ENCODE data around the gene ENDOU. TPM values are rescaled to one million over a fixed set of nuclear protein-coding genes. Genes with fewer than 3 reads are reported as not detected.

Gene ENDOU
- total RNA-seq, 1 experiment from 2014 or later: not detected

- no peak for DNase-seq (ENCODE audit: low read depth, low spot score)
- H3K4me1 ChIP-seq (ENCODE audit: control insufficient read depth in 1 of 2, insufficient read depth in 2 of 2, low read length in 2 of 2): no peaks in the 10 kb centered on the region
- no peak for ATAC-seq
- H3K79me2 ChIP-seq (ENCODE audit: insufficient read depth, low read length): peaks cover 22% of the 10 kb centered on the region
- H3K36me3 ChIP-seq (ENCODE audit: control insufficient read depth in 1 of 2, insufficient read depth in 2 of 2, low read length in 2 of 2): peaks cover 10 to 17% of the 10 kb centered on the region in 2 experiments; a peak in 3 of 4 replicates
- no peak overlapping the region for H3K9ac ChIP-seq (ENCODE audit: low read length)
- H3K27ac ChIP-seq (ENCODE audit: low read depth, low read length): no peak overlapping the region
- no peak overlapping the region for H2AFZ ChIP-seq (ENCODE audit: low read depth, low read length, poor library complexity, severe bottlenecking)
- ChIA-PET RAD21 (ENCODE audit: low non-redundant PET in 1 of 2, low total read pairs in 2 of 2, uncharacterized antibody in 2 of 2, unreplicated experiment in 2 of 2) (no interaction called here), CTCF (no interaction called here), POLR2A (no interaction called here)
- intact Hi-C loops (cut with micrococcal nuclease): no loop called here
- H3K9me2 ChIP-seq (ENCODE audit: insufficient read depth): no peaks in the 10 kb centered on the region
- no peak for TF ChIP-seq ATF3 (IDR thresholded peaks at IDR 0.05)
- TF ChIP-seq POLR2AphosphoS5 (IDR thresholded peaks at IDR 0.05; ENCODE audit: low read depth, low read length): no peak
- no peak for TF ChIP-seq CTCF (IDR thresholded peaks at IDR 0.05 in 2 of 3, conservative IDR thresholded peaks at IDR 0.05 in 1 of 3; ENCODE audit: borderline replicate concordance in 1 of 3, insufficient read depth in 1 of 3, low read depth in 2 of 3, low read length in 2 of 3)
- no peak for TF ChIP-seq SRF (IDR thresholded peaks at IDR 0.05; ENCODE audit: low read depth)
- no peak for TF ChIP-seq MAX (IDR thresholded peaks at IDR 0.05)
- TF ChIP-seq ZNF274 (IDR thresholded peaks at IDR 0.05; ENCODE audit: low read depth, low read length): no peak
- TF ChIP-seq FOSL1 (IDR thresholded peaks at IDR 0.05; ENCODE audit: low read depth): no peak
- TF ChIP-seq YY1 (IDR thresholded peaks at IDR 0.05; ENCODE audit: extremely low read depth, insufficient replicate concordance, low read depth, low read length): no peak
- TF ChIP-seq CBX3 (IDR thresholded peaks at IDR 0.05; ENCODE audit: low read depth): no peak
- no peak for TF ChIP-seq JUND (IDR thresholded peaks at IDR 0.05)
- TF ChIP-seq REST (IDR thresholded peaks at IDR 0.05; ENCODE audit: low read depth): no peak
- no peak for TF ChIP-seq ZFX (IDR thresholded peaks at IDR 0.05)
- TF ChIP-seq TCF7L2 (IDR thresholded peaks at IDR 0.05; ENCODE audit: borderline replicate concordance, extremely low read depth, insufficient read depth, insufficient read length): no peak
- no peak for TF ChIP-seq SP1 (IDR thresholded peaks at IDR 0.05; ENCODE audit: low read depth)
- TF ChIP-seq CEBPB (IDR thresholded peaks at IDR 0.05; ENCODE audit: low read depth): no peak
- TF ChIP-seq ELF1 (IDR thresholded peaks at IDR 0.05; ENCODE audit: borderline replicate concordance, low read depth): no peak
- TF ChIP-seq SIN3A (IDR thresholded peaks at IDR 0.05; ENCODE audit: low read depth): no peak
- TF ChIP-seq EZH2phosphoT487 (IDR thresholded peaks at IDR 0.05; ENCODE audit: borderline replicate concordance): no peak
- no peak for TF ChIP-seq EZH2 (IDR thresholded peaks at IDR 0.05)
- no peaks in the 10 kb centered on the region for H3K9me3 ChIP-seq (ENCODE audit: control insufficient read depth in 1 of 2, insufficient read depth in 1 of 2, low read depth in 1 of 2, low read length in 2 of 2)
- H3K4me3 ChIP-seq (replicated peaks in 1 of 2; ENCODE audit: low read depth in 1 of 2, low read length in 2 of 2): no peak overlapping the region
- H3K27me3 ChIP-seq (ENCODE audit: insufficient read depth, low read length): no peaks in the 10 kb centered on the region
- H4K20me1 ChIP-seq (ENCODE audit: insufficient read depth): no peaks in the 10 kb centered on the region
- no peak overlapping the region for H3K4me2 ChIP-seq (ENCODE audit: low read length)
- no TSS peak for BruUV-seq (replicated peaks)
Observed at GRCh38 chr12:47698055-47698454, 27.2 kb downstream of the ENDOU start.
